Medulla oblongata (tissue), 1 donor: ENCODE measurements around the gene KRT4.

Experiments used
- DNase-seq: peaks from one replicate; pipeline ENCODE4 v3.0.0-alpha.2; 2015; ENCODE audit errors: extremely low spot score

The KRT4 gene

GRCh38 chr12:52792185-52793029, 21.5 kb downstream of the KRT4 start:
- no peak for DNase-seq

GRCh38 chr12:52791271-52792184, 22.4 kb downstream of the KRT4 start:
- DNase-seq: no peak

- no peak for DNase-seq
These were observed 23.3 kb downstream of the KRT4 start for GRCh38 chr12:52790427-52791270.

GRCh38 chr12:52789637-52790426, 24.1 kb downstream of the KRT4 start:
- no peak for DNase-seq

GRCh38 chr12:52788876-52789636, 24.9 kb downstream of the KRT4 start:
- DNase-seq: no peak

- DNase-seq: no peak
These were observed 25.6 kb downstream of the KRT4 start for GRCh38 chr12:52788192-52788875.

GRCh38 chr12:52787324-52788191, 26.4 kb downstream of the KRT4 start:
- DNase-seq: peak; percentile 3

GRCh38 chr12:52784909-52785308, 29.0 kb downstream of the KRT4 start:
- no peak for DNase-seq

GRCh38 chr12:52783563-52784316, 30.2 kb downstream of the KRT4 start:
- no peak for DNase-seq

GRCh38 chr12:52782502-52782901, 31.4 kb downstream of the KRT4 start:
- no peak for DNase-seq

GRCh38 chr12:52781399-52782082, 32.4 kb downstream of the KRT4 start:
- no peak for DNase-seq

- DNase-seq: no peak
These were observed 34.0 kb downstream of the KRT4 start for GRCh38 chr12:52779914-52780313.

GRCh38 chr12:52778833-52779232, 35.1 kb downstream of the KRT4 start:
- no peak for DNase-seq

- no peak for DNase-seq
These were observed 36.4 kb downstream of the KRT4 start for GRCh38 chr12:52777566-52777965.

- no peak for DNase-seq
These were observed 37.0 kb downstream of the KRT4 start, which contains the start of gene KRT76 for GRCh38 chr12:52776913-52777395. KRT76 (minus strand) TSS chr12:52777345; CDS start chr12:52777291, 54 bp downstream.

- no peak for DNase-seq
These were observed 37.5 kb downstream of the KRT4 start for GRCh38 chr12:52776435-52776834.
